Astrocyte (in vitro differentiated cells and primary cell): Measurements from ENCODE around the gene DYSF.

Experiments used
- CTCF ChIP-seq: IDR thresholded peaks from 2 replicates; pipeline ENCODE4 v1.5.1; 2011; ENCODE audit warnings: low read depth, mild to moderate bottlenecking, inconsistent platforms, low read length, moderate library complexity; ENCODE audit not compliant: insufficient read depth
- EZH2 ChIP-seq: IDR thresholded peaks from 2 replicates; pipeline ENCODE4 v1.6.1; 2012; ENCODE audit warnings: mild to moderate bottlenecking, low read length, inconsistent platforms; ENCODE audit not compliant: insufficient read depth

- TF ChIP-seq CTCF: no peak
- no peak for TF ChIP-seq EZH2
Measured at GRCh38 chr2:71486881-71487640, 33.7 kb downstream of the DYSF start.
